DND-41 (cell line): ENCODE results near the gene ADCY9.

ENCODE experiments used
- ATAC-seq: fragments of 200-7000 bp; cut with Tn5 transposase; 3 replicates; pipeline ENCODE4 v1.9.1; 2021; ENCODE audit warnings: low read depth; ENCODE audit not compliant: insufficient read depth
- DNase-seq: peaks from one replicate; pipeline ENCODE4 v3.0.0-alpha.2; 2020
- H2AFZ ChIP-seq: 2 replicates; pipeline ENCODE4 v1.6.0; 2012; ENCODE audit warnings: low read depth, low read length
- H3K27ac ChIP-seq: 2 replicates; pipeline ENCODE4 v1.5.1; 2012; ENCODE audit warnings: low read length, inconsistent platforms
- H3K27me3 ChIP-seq: fragments of 200-600 bp; sonication (generic); 2 replicates; pipeline ENCODE4 v1.6.0; 2012; ENCODE audit warnings: low read length, mild to moderate bottlenecking, inconsistent platforms; ENCODE audit not compliant: insufficient read depth, poor library complexity
- H3K36me3 ChIP-seq: 2 replicates; pipeline ENCODE4 v1.5.1; 2012; ENCODE audit warnings: low read length, inconsistent platforms; ENCODE audit not compliant: insufficient read depth
- H3K4me1 ChIP-seq: 2 replicates; pipeline ENCODE4 v1.5.1; 2012; ENCODE audit warnings: mild to moderate bottlenecking, low read length; ENCODE audit not compliant: insufficient read depth
- H3K4me2 ChIP-seq: 2 replicates; pipeline ENCODE4 v1.6.0; 2012; ENCODE audit warnings: mild to moderate bottlenecking, moderate library complexity, low read length, inconsistent platforms; ENCODE audit not compliant: insufficient read depth
- H3K4me3 ChIP-seq, 2 experiments: fragments of 200-600 bp in 1 of 2; shearing (Covaris generic) in 1 of 2; 2 replicates each; pipeline ENCODE4 v1.5.1; 2012 to 2016; ENCODE audit warnings: inconsistent platforms in 2 of 2, low read length in 2 of 2, mild to moderate bottlenecking in 2 of 2, low read depth in 1 of 2, moderate library complexity in 1 of 2
- H3K79me2 ChIP-seq: 2 replicates; pipeline ENCODE4 v1.6.0; 2012; ENCODE audit warnings: low read length, inconsistent platforms; ENCODE audit not compliant: insufficient read depth
- H3K9ac ChIP-seq: 2 replicates; pipeline ENCODE4 v1.6.0; 2012; ENCODE audit warnings: low read depth, mild to moderate bottlenecking, inconsistent platforms, low read length, moderate library complexity
- H3K9me3 ChIP-seq: 2 replicates; pipeline ENCODE4 v1.5.1; 2012; ENCODE audit warnings: low read length, moderate library complexity, mild to moderate bottlenecking, inconsistent platforms; ENCODE audit not compliant: insufficient read depth, severe bottlenecking
- H4K20me1 ChIP-seq: 2 replicates; pipeline ENCODE4 v1.6.0; 2012; ENCODE audit warnings: low read length; ENCODE audit not compliant: insufficient read depth
- CTCF ChIP-seq: IDR thresholded peaks from 2 replicates; pipeline ENCODE4 v1.5.1; 2012; ENCODE audit warnings: borderline replicate concordance, low read length, moderate library complexity, mild to moderate bottlenecking; ENCODE audit not compliant: poor library complexity, severe bottlenecking; ENCODE audit errors: extremely low read depth
- EZH2 ChIP-seq: IDR thresholded peaks from 3 replicates; pipeline ENCODE4 v1.6.1; 2012; ENCODE audit warnings: borderline replicate concordance, low read depth, mild to moderate bottlenecking, moderate library complexity, low read length, inconsistent platforms; ENCODE audit not compliant: severe bottlenecking

ADCY9 gene

GRCh38 chr16:4016658-4017057 is 99.6 kb downstream of the ADCY9 start:
- no peak overlapping the region for H3K4me2 ChIP-seq
- DNase-seq (no peak), ATAC-seq (no peak)
- H3K79me2 ChIP-seq, result no peaks in the 10 kb centered on the region
- H3K27me3 ChIP-seq, result no peaks in the 10 kb centered on the region
- H3K4me1 ChIP-seq, result peaks cover 7% of the 10 kb centered on the region; the same call in 1 of the 2 replicates
- no peaks in the 10 kb centered on the region for H4K20me1 ChIP-seq
- no peak overlapping the region for H3K4me3 ChIP-seq
- no peaks in the 10 kb centered on the region for H3K36me3 ChIP-seq
- H3K27ac ChIP-seq, result no peak overlapping the region
- H2AFZ ChIP-seq, result no peak overlapping the region
- no peaks in the 10 kb centered on the region for H3K9me3 ChIP-seq
- no peak overlapping the region for H3K9ac ChIP-seq
- no peak for TF ChIP-seq CTCF
- no peak for TF ChIP-seq EZH2

- Histone ChIP-seq H3K27me3 (no peaks in the 10 kb centered on the region), H3K4me2 (no peak overlapping the region), H3K27ac (no peak overlapping the region), H4K20me1 (no peaks in the 10 kb centered on the region), H3K9ac (no peak overlapping the region), H3K4me3 (no peak overlapping the region), H3K36me3 (no peaks in the 10 kb centered on the region), H3K4me1 (peaks cover 7% of the 10 kb centered on the region; the same call in 1 of the 2 replicates), H3K9me3 (no peaks in the 10 kb centered on the region), H2AFZ (no peak overlapping the region), H3K79me2 (no peaks in the 10 kb centered on the region)
- TF ChIP-seq EZH2 (no peak), CTCF (no peak)
- no peak for DNase-seq
- ATAC-seq, result no peak
Observed at GRCh38 chr16:4016005-4016352, 100.3 kb downstream of the ADCY9 start.

- DNase-seq, result no peak
- Histone ChIP-seq H3K36me3 (no peaks in the 10 kb centered on the region), H2AFZ (no peak overlapping the region), H3K9me3 (no peaks in the 10 kb centered on the region), H3K27ac (no peak overlapping the region), H3K4me1 (peaks cover 7% of the 10 kb centered on the region; the same call in 1 of the 2 replicates), H4K20me1 (no peaks in the 10 kb centered on the region), H3K27me3 (no peaks in the 10 kb centered on the region), H3K79me2 (no peaks in the 10 kb centered on the region), H3K4me3 (no peak overlapping the region), H3K9ac (no peak overlapping the region), H3K4me2 (no peak overlapping the region)
- TF ChIP-seq EZH2 (no peak), CTCF (no peak)
- ATAC-seq, result no peak
Observed at GRCh38 chr16:4015275-4016004, 100.8 kb downstream of the ADCY9 start.

GRCh38 chr16:4011940-4012629 is 104.2 kb downstream of the ADCY9 start:
- no peak for DNase-seq
- TF ChIP-seq CTCF, result no peak
- TF ChIP-seq EZH2, result no peak
- no peak overlapping the region for H2AFZ ChIP-seq
- H3K27me3 ChIP-seq, result peaks cover 9% of the 10 kb centered on the region
- H3K9ac ChIP-seq, result no peak overlapping the region
- ATAC-seq, result no peak
- no peak overlapping the region for H3K27ac ChIP-seq
- H3K4me2 ChIP-seq, result no peak overlapping the region
- no peaks in the 10 kb centered on the region for H3K4me1 ChIP-seq
- no peaks in the 10 kb centered on the region for H3K79me2 ChIP-seq
- H3K9me3 ChIP-seq, result no peaks in the 10 kb centered on the region
- H3K36me3 ChIP-seq, result no peaks in the 10 kb centered on the region
- H3K4me3 ChIP-seq, result no peak overlapping the region
- no peaks in the 10 kb centered on the region for H4K20me1 ChIP-seq
